HG02759 (cell line): Measurements from ENCODE around the gene CFAP20DC.

Experiments
- ATAC-seq: cut with Tn5 transposase; IDR thresholded peaks from one replicate; pipeline ENCODE4 v1.9.1; 2021; ENCODE audit warnings: mild to moderate bottlenecking, moderate library complexity; ENCODE audit not compliant: unreplicated experiment

The CFAP20DC gene

DNA sequence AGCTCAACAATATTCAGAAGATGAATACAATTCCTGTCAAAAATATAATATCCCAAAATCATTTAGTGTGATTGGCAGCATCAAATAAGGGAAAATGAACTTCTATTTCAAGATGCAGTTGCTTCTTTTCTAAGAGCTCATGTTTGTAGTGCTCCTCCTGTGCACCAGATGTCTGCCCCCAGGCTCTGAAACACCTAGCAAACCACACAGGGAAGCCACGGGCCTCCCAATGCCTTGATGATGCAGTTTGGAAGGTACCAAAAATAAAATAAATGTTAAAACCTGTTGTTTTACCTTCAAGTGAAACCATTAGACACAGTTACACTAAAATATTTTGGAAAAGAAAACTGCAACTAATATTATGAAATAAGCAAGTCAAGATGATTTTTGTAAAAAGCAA is 22.2 kb downstream of the CFAP20DC start:
- ATAC-seq: no peak

DNA sequence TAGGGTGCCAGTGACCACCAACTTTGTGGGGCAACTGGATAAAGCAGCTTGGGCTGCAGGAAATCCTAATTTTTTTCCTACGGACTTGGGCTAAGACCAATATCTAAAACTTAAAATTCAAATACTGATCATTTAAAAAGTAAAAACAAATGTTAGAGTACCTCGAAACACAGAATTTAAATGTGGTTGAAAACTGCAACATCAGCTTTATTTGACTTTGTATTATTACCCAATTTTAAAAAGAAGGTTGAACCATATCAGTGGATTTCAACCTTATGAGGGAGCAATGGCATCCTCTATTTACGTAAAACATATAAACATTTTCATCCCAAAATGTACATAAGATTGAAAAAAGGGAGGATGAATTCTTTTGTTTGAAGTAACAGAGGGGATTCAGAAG is 26.2 kb downstream of the CFAP20DC start:
- no peak for ATAC-seq

GRCh38 chr3:59017617-59017984 is 32.2 kb downstream of the CFAP20DC start:
- no peak for ATAC-seq

GRCh38 chr3:59016930-59017616 is 32.8 kb downstream of the CFAP20DC start:
- ATAC-seq: no peak

GRCh38 chr3:59013611-59014010 is 36.2 kb downstream of the CFAP20DC start:
- no peak for ATAC-seq

- peak; percentile 54 for ATAC-seq
These were observed 42.9 kb downstream of the CFAP20DC start for GRCh38 chr3:59006634-59007517.

GRCh38 chr3:59001675-59002074 is 48.1 kb downstream of the CFAP20DC start:
- no peak for ATAC-seq

DNA sequence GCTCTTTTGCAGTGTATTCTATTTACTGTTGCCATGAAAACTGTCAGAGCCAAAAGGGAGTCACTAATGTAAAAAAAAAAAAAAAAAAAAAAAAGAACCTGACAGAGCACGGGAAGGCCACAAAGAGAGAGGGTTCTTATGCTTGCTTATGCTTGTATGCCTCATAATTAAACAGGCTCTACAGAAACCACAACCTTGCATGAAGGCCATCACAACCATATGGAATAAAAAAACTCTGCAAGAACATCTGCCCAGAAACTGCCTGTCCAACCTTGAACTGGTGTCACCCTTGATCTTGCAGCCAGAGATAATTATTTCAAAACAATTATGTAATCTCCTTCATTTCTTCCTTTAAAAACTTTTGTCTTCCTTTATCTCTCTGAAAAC is 50.1 kb downstream of the CFAP20DC start:
- no peak for ATAC-seq

DNA sequence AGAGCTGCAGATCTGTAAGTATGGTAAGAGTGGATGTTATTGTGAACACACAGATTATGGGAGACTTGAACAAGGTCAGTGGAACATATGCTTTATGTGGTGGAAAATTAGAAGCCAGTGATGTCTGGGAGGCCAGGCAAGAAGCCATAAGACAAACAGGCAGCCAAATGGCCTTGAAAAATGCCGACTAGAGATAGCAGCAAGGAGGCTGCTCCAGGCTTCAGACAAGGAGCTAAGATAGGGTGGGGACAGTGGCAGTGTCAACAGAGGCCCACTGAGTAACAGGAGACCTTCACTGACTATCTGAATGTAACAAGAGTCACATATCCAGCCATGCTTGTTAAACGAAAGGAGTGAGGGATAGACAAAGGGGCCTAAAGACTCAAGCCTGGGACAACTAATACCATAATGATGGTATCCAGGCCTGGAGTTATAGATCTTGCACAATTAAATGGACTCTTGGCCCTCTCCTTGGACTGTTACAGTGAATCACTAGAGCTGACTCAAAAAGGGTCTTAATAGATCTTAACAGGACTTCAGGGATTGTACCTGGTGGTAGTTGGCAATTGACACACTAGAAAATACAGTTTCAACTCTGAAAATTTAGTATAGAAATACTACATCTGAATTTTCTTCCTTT is 50.6 kb downstream of the CFAP20DC start:
- no peak for ATAC-seq

- no peak for ATAC-seq
These were observed 51.2 kb downstream of the CFAP20DC start for GRCh38 chr3:58998476-58999117.

GRCh38 chr3:58996730-58997129 is 53.1 kb downstream of the CFAP20DC start:
- ATAC-seq: no peak

GRCh38 chr3:58994746-58995330 is 55.0 kb downstream of the CFAP20DC start:
- peak; percentile 52 for ATAC-seq

DNA sequence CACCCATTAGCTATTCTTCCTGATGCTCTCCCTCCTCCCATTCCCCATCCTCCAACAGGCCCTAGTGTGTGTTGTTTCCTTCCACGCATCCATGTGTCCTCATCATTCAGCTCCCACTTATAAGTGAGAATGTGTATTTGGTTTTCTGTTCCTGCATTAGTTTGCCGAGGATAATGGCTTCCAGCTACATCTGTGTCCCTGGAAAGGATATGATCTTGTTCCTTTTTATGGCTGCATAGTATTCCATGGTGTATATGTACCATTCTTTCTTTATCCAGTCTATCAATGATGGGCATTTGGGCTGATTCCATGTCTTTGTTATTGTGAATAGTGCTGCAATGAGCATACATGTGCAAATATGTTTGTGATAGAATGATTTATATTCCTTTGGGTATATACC is 56.3 kb downstream of the CFAP20DC start:
- ATAC-seq: no peak

GRCh38 chr3:58991623-58992022 is 58.2 kb downstream of the CFAP20DC start:
- ATAC-seq: no peak

GRCh38 chr3:58991026-58991425 is 58.8 kb downstream of the CFAP20DC start:
- ATAC-seq: no peak

GRCh38 chr3:58989955-58990354 is 59.9 kb downstream of the CFAP20DC start:
- no peak for ATAC-seq

GRCh38 chr3:58989163-58989562 is 60.7 kb downstream of the CFAP20DC start:
- no peak for ATAC-seq

DNA sequence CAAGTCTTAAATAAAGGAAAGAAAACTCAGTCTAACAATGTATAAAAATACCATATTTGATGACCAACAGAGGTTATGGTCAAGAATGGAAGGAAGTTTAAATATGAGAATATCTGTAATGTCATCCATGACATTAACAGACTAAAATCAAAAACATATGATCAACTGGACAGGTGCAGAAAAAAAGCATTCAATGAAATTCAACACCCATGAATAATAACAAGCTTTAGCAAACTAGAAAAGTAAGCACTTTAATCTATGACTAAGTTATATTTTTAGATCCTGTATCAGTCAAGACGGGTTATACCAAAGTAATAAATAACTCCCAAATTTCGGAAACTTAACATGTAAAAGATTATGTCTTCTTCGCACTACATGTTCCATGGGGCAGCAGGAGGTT is 61.8 kb downstream of the CFAP20DC start:
- no peak for ATAC-seq

DNA sequence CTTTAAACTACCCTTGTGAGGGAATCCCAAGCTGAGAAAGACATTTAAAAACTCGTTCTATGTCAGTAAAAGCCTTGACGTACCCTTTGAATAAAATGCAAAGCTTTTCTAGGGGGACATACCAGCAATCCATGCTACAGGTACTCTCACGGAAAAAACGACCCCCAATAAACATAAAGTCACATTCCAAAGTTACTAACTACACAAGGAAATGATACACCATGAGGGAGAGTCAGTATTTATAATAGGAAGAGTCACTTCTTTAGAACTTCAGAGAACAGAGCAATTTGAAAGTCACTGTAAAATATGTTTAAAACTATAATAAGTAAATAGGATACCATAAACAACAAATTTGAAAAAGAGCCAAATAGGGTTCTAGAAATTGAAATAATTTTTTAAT is 63.2 kb downstream of the CFAP20DC start:
- no peak for ATAC-seq

DNA sequence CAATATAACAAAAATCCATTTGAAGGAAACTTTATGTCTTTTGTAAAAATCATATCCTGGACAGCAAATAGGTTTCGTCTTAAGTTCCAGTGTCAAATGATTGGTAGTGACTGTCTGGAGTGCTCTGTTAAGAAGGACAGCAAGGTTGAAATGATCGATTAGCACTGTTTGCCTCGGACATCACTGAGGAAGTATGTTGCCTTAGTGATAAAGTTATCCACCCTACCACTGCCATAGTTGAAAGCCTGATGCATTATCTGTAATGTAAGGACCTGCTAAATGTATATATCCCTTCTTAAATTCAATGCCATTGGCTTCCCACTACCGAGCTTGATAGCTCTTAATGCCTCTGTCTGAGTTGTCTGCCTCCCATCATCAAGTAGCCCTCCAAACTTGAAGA is 70.0 kb downstream of the CFAP20DC start:
- no peak for ATAC-seq

GRCh38 chr3:58973796-58974195 is 76.0 kb downstream of the CFAP20DC start:
- ATAC-seq: no peak
